NCI-H2107 treated with DMSO at 0.1 percent for 48 hours (cell line): ENCODE results near the gene ITGAE.
"Not testable (repeated sequence)": the region's sequence is repeated elsewhere in the genome, so short reads cannot be mapped to it uniquely, and the experiment has no call there.

Experiments
- DNase-seq: peaks from one replicate; lab custom pipeline; 2025; ENCODE audit not compliant: unreplicated experiment; lab: John Stamatoyannopoulos, UW

The ITGAE gene

GRCh38 chr17:3795390-3796102, 5.4 kb downstream of the ITGAE start:
- DNase-seq = no peak

GRCh38 chr17:3794557-3795389, 6.2 kb downstream of the ITGAE start:
- no peak for DNase-seq

GRCh38 chr17:3794152-3794551, 6.8 kb downstream of the ITGAE start:
- not testable (repeated sequence) for DNase-seq

GRCh38 chr17:3793258-3793657, 7.7 kb downstream of the ITGAE start:
- DNase-seq = not testable (repeated sequence)

GRCh38 chr17:3792481-3792880, 8.5 kb downstream of the ITGAE start:
- no peak for DNase-seq

- no peak for DNase-seq
These were observed 12.8 kb downstream of the ITGAE start for GRCh38 chr17:3788200-3788599.

GRCh38 chr17:3785323-3785722, 15.7 kb downstream of the ITGAE start:
- not testable (repeated sequence) for DNase-seq

- DNase-seq = no peak
These were observed 18.2 kb downstream of the ITGAE start for GRCh38 chr17:3782751-3783150.

- no peak for DNase-seq
These were observed 20.0 kb downstream of the ITGAE start for GRCh38 chr17:3780986-3781385.

- DNase-seq = no peak
These were observed 23.4 kb downstream of the ITGAE start for GRCh38 chr17:3777366-3778120.

- no peak for DNase-seq
These were observed 27.0 kb downstream of the ITGAE start for GRCh38 chr17:3773966-3774365.

GRCh38 chr17:3773511-3773910, 27.5 kb downstream of the ITGAE start:
- no peak for DNase-seq

GRCh38 chr17:3772764-3773163, 28.2 kb downstream of the ITGAE start:
- DNase-seq = no peak

- no peak for DNase-seq
These were observed 29.8 kb downstream of the ITGAE start for GRCh38 chr17:3771140-3771539.

GRCh38 chr17:3770466-3770865, 30.5 kb downstream of the ITGAE start:
- no peak for DNase-seq

GRCh38 chr17:3768769-3769168, 32.2 kb downstream of the ITGAE start:
- DNase-seq = no peak

GRCh38 chr17:3768341-3768740, 32.6 kb downstream of the ITGAE start:
- DNase-seq = no peak

- DNase-seq = no peak
These were observed 34.2 kb downstream of the ITGAE start for GRCh38 chr17:3766779-3767178.

- no peak for DNase-seq
These were observed 35.0 kb downstream of the ITGAE start for GRCh38 chr17:3765981-3766380.

- no peak for DNase-seq
These were observed 37.2 kb downstream of the ITGAE start for GRCh38 chr17:3763777-3764170.

GRCh38 chr17:3762922-3763776, 37.8 kb downstream of the ITGAE start:
- DNase-seq = no peak
